Lower lobe of right lung (tissue), 2 donors: ENCODE data around the gene F11R. TPM values are rescaled to one million over a fixed set of nuclear protein-coding genes. Genes with fewer than 3 reads are reported as not detected.

ENCODE experiments used
- ATAC-seq, 2 donors: fragments of 200-7000 bp; cut with Tn5 transposase; one replicate each; pipeline ENCODE4 v1.9.1; 2020 to 2022; ENCODE audit warnings: mild to moderate bottlenecking in 2 of 2, moderate library complexity in 2 of 2
- DNase-seq: peaks from one replicate; pipeline ENCODE4 v3.0.0-alpha.2; 2020
- H3K27ac ChIP-seq: fragments of 200-600 bp; one replicate; pipeline ENCODE4 v1.8.0; 2022
- H3K27me3 ChIP-seq: fragments of 200-600 bp; one replicate; pipeline ENCODE4 v1.8.0; 2022; ENCODE audit warnings: low read depth
- H3K36me3 ChIP-seq: fragments of 200-600 bp; one replicate; pipeline ENCODE4 v1.8.0; 2022; ENCODE audit warnings: mild to moderate bottlenecking
- H3K4me1 ChIP-seq: fragments of 200-600 bp; one replicate; pipeline ENCODE4 v1.8.0; 2022
- H3K4me3 ChIP-seq: fragments of 200-600 bp; one replicate; pipeline ENCODE4 v1.8.0; 2022; ENCODE audit warnings: mild to moderate bottlenecking
- H3K9me3 ChIP-seq: fragments of 200-600 bp; one replicate; pipeline ENCODE4 v1.8.0; 2022
- intact Hi-C: fragments of 100-400 bp; cut with DNase I; formaldehyde crosslinking; loops from one replicate; pipeline ENCODE4 v1.11.0; 2022
- total RNA-seq: library from RNA; stranded (reverse); fragmentation: NEBNext Ultra II Directional; extraction: Animal tissue kit (Norgen Biotek cat#: 25700); gene quantifications from one replicate; pipeline ENCODE4 v1.2.1, GENCODE V29; 2021
- TF ChIP-seq, protein P1 (sequence below): fragments of 200-600 bp; IDR thresholded peaks from one replicate; pipeline ENCODE4 v1.8.0; 2022; ENCODE audit warnings: antibody characterized with exemption, mild to moderate bottlenecking
- donor health status: DM: no; HTN: yes; CAD: no; lungs with severe emphysema.

F11R gene
- total RNA-seq, 1 donor from 2014 or later = 162 TPM

DNA sequence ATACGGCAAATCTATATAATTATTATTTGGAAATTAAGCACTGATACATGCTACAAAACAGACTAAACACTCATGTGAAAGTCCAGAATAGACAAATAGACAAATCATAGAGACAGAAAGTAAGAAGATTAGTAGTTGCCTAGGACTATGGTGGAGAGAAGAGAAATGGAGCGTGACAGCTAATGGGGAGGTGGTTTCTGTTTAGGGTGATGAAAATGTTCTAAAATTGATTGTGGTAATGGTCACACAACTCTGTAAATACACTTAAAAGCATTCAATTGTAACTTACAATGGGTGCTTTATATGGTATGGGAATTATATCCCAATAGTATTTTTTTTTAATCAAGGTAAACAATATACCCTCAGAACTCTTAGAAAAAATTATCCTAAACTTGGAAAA is 45.9 kb downstream of the F11R start:
- Histone ChIP-seq H3K4me1 (no peaks in the 10 kb centered on the region), H3K4me3 (no peak overlapping the region), H3K27ac (no peak overlapping the region), H3K9me3 (no peaks in the 10 kb centered on the region), H3K36me3 (no peaks in the 10 kb centered on the region), H3K27me3 (peaks cover 1% of the 10 kb centered on the region)
- intact Hi-C loops = no loop called here
- ATAC-seq (no peak), DNase-seq (no peak)
- TF ChIP-seq, protein P1, sequence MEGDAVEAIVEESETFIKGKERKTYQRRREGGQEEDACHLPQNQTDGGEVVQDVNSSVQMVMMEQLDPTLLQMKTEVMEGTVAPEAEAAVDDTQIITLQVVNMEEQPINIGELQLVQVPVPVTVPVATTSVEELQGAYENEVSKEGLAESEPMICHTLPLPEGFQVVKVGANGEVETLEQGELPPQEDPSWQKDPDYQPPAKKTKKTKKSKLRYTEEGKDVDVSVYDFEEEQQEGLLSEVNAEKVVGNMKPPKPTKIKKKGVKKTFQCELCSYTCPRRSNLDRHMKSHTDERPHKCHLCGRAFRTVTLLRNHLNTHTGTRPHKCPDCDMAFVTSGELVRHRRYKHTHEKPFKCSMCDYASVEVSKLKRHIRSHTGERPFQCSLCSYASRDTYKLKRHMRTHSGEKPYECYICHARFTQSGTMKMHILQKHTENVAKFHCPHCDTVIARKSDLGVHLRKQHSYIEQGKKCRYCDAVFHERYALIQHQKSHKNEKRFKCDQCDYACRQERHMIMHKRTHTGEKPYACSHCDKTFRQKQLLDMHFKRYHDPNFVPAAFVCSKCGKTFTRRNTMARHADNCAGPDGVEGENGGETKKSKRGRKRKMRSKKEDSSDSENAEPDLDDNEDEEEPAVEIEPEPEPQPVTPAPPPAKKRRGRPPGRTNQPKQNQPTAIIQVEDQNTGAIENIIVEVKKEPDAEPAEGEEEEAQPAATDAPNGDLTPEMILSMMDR = no peak

DNA sequence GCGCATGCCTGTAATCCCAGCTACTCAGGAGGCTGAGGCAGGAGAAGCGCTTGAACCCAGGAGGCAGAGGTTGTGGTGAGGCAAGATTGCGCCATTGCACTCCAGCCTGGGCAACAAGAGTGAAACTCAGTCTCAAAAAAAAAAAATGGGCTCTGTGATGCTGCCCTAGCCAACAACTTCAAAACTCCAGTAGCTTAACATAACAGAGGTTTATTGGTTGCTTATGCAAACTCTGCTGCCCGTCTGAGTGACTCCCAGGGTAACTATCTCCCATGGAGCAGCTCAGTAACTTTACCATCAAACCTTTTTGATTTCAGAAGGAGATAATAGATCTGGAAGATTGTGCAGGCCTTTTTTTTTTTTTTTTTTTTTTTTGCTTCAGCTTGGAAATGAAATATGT is 47.5 kb downstream of the F11R start:
- ATAC-seq = no peak
- Histone ChIP-seq H3K4me3 (no peak overlapping the region), H3K9me3 (no peaks in the 10 kb centered on the region), H3K27ac (no peak overlapping the region), H3K36me3 (no peaks in the 10 kb centered on the region), H3K27me3 (no peaks in the 10 kb centered on the region), H3K4me1 (no peaks in the 10 kb centered on the region)
- TF ChIP-seq, protein P1 = no peak
- intact Hi-C loops = no loop called here
- no peak for DNase-seq

DNA sequence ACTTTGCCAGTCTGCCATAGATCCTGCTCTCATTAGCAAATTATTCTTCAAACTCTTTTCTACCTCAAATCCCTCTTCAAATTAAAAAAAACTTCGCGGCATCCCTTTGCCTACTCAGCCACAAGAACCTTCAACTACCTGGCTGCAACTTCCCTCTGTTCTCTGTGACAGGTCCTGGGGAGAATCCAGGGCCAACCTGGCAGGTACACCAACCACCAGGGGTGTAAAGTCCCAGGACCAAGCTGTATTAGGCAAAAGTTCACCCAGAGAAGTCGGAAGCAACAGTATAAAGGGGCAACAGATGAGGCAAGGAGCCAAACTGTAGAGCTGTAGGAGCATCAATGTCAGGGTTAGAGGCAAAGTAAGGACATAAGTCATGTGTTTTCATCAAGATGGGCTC is 48.0 kb downstream of the F11R start:
- no peak overlapping the region for H3K27ac ChIP-seq
- H3K4me3 ChIP-seq = no peak overlapping the region
- TF ChIP-seq, protein P1 = no peak
- intact Hi-C loops = no loop called here
- H3K9me3 ChIP-seq = no peaks in the 10 kb centered on the region
- no peaks in the 10 kb centered on the region for H3K4me1 ChIP-seq
- H3K36me3 ChIP-seq = no peaks in the 10 kb centered on the region
- DNase-seq (no peak), ATAC-seq (no peak)
- H3K27me3 ChIP-seq = no peaks in the 10 kb centered on the region

DNA sequence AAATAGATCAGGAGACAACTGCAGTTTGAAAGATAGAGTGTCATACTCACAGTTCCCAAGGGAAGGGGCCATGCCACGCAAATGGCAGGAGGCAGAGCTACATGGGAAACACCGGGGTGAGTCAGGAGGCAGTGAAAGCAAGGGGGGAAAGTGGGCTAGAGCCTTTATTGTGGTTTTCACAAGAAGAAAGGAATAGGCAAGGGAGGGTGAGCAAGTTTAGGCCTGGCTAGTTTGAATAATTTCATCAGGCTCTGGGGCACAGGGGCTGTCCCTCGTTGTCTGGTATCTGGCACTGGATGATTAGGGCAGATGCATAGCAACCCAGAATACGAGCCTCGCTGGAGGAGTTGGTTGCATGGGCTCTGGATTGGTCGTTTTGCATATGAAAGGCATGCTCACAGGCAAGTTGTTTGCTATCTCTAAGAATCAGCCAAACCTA is 49.3 kb downstream of the F11R start:
- intact Hi-C loops = no loop called here
- H3K9me3 ChIP-seq = no peaks in the 10 kb centered on the region
- no peaks in the 10 kb centered on the region for H3K36me3 ChIP-seq
- H3K27me3 ChIP-seq = no peaks in the 10 kb centered on the region
- no peaks in the 10 kb centered on the region for H3K4me1 ChIP-seq
- TF ChIP-seq, protein P1 = no peak
- H3K27ac ChIP-seq = no peak overlapping the region
- ATAC-seq (no peak), DNase-seq (no peak)
- H3K4me3 ChIP-seq = no peak overlapping the region

DNA sequence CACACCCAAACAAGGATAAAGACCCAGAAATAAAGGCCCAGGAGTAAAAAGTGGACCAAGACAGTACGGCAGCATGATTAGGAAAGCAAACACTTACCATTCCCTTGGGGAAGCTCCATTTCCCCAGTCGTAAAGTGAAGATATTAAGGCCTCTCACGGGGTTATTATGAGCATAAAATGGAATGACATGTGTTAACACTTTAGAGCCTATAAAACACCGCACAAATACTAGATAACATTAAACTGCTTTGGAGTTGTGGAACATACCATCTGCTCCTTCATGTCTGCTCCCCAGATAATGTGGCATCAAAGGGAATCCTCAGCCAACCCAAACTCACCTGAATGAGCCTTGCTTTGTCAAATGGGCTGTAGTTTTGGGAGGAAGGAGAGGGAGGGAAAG is 57.4 kb downstream of the F11R start:
- no peak for DNase-seq
- Histone ChIP-seq H3K27ac (no peak overlapping the region), H3K4me3 (no peak overlapping the region), H3K36me3 (no peaks in the 10 kb centered on the region), H3K4me1 (no peaks in the 10 kb centered on the region), H3K27me3 (no peaks in the 10 kb centered on the region), H3K9me3 (no peaks in the 10 kb centered on the region)
- TF ChIP-seq, protein P1 = no peak
- intact Hi-C loops = no loop called here
- no peak for ATAC-seq

DNA sequence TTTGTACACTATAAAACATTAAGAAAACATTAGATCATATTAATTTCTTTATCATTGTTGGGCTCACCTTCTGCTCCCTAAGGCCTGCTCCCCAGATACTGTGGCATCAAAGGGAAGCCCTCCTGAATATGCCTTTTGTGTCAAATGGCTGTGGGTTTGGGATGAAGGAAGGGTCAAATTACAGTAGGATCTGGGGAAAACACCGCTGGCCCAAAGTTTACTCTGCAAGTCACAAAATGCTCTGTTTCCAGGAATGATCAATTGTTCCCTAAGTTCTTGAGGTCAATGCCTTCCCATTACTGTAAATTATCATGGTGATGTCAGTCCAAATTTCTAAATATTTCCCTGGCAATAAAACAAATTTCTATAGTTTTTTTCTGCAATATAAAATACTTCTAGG is 59.5 kb downstream of the F11R start:
- intact Hi-C loops = no loop called here
- ATAC-seq = no peak
- H3K27ac ChIP-seq = no peak overlapping the region
- no peaks in the 10 kb centered on the region for H3K4me1 ChIP-seq
- TF ChIP-seq, protein P1 = no peak
- no peaks in the 10 kb centered on the region for H3K9me3 ChIP-seq
- H3K36me3 ChIP-seq = no peaks in the 10 kb centered on the region
- H3K27me3 ChIP-seq = no peaks in the 10 kb centered on the region
- no peak overlapping the region for H3K4me3 ChIP-seq
- no peak for DNase-seq
